IPS-NIHi7 (cell line): ENCODE data around the gene CTNNAL1.
A peak's percentile ranks its signal among the peaks of the same experiment; 100 is the strongest.
"Not testable (repeated sequence)": the region's sequence is repeated elsewhere in the genome, so short reads cannot be mapped to it uniquely, and the experiment has no call there.

Experiments used
- DNase-seq: peaks from one replicate; pipeline ENCODE4 v3.0.0; 2012; ENCODE audit warnings: mixed read lengths; ENCODE audit errors: extremely low spot score

Gene CTNNAL1

DNA sequence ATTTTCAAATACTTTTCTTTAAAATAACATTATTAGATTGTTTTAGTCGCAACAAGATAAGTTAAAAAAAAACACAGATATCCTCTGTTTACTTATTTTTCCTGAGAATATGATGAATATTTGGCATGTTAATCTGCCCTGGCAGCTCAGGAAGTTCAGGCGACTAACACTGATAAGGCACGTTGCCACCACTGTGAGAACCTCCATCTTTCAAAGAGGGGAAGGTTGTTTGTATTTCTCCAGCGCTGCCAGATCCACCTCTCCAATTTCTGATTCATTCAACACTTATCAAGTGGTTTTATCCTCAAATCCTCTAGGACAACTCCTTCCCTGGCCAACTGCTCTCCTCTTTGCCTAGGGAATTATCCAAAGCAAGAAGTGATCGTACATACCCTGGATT, 21.8 kb downstream of the CTNNAL1 start:
- DNase-seq = no peak

DNA sequence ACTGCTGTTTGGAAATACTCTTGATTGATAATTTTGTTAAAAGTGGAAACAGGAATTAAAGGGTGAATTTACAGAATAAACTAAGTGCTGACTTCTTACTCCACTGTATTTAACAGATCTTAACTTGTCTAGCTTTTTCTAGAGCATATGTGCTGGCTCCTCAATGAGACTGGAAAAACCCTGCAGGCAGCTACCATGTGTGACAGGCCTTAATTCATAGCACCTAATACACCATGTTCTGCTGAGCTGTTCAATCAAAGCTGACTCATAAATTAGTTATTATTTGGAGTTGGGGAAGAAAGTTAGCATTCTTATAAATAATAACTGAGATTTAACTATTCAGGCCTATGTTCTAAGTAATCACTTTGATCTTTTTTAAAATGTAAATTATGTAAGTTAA, 29.4 kb downstream of the CTNNAL1 start:
- no peak for DNase-seq

DNA sequence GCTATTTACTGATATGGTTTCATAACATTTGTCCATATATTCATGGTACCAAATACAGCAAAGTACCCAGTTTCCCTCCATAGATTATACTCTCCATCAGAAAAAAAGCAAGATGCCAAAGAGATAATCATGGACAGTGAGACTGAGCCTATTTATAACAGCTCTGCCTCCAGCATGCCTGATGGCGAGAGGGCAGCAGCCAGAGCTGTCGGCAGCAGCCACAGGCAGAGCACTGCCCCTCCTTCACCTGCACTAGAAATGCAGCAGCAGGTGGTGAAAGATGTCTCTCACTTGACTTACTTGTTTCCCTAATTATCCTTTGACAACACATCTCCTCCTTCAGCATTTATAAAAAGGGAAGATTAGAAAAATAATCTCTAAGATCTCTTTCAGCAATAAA, 32.4 kb downstream of the CTNNAL1 start:
- DNase-seq = no peak

DNA sequence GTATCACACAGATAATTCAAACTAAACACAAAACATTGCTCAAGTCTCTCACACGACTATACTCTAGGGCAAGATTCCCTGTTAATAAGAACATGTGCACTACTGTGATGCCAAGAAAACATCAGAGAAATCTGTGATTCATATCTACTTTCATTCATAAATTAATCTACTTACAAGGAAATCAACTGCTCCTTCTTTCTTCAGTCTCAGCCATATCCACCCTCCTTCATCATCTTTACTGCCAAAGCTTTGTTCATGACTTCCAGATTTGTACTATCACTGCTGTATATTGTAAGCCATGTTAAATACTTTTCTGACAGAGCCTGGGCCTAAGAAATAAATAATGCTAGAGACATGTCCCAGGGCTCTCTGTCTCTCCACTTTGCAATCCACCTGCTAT, 35.1 kb downstream of the CTNNAL1 start:
- DNase-seq = no peak

DNA sequence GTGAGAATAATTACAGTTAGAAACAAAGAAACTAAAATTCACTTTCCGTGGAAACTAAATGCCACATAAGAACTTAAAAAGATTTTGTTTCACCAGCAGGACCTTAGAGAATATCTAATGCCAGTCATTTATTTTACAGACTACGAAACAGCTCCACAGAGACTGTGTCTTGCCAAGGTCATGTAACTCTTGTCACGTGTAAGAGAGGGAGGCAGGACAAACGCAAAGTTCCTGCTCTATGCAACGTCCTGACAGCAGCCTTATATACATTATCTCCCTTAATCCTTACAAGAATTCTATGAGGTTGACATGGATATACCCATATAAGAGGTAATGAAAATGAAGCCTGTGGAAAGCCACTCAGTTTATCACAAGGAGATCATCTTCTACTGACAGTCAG, 39.4 kb downstream of the CTNNAL1 start:
- DNase-seq = no peak

DNA sequence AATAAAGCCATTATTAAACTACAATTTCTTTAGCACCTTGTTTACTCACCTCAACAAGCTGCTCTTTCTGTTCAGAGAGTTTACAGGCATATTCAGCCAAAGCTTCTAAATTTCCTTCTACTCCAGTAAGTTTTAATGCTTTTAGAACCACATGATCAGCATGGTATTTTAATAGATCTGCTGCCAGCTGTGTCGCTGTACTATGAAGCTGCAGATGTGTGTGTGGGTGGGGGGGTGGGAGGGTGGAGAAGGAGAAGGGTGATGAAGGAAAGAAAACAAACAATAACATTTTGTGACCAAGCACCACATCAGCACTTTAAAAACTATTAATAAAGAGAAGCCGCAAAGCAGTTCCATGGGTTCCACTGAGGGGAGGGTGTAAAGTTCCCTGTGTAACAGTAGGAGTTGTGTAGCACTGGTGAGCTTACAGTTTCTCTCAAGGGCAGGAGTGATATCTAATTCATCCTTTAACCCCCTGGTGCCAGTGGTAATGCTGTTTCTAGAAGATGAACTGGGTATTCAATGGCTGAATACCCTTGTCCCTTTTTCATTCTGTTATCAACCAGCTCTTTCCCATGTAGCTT, 40.6 kb downstream of the CTNNAL1 start:
- DNase-seq = no peak

DNA sequence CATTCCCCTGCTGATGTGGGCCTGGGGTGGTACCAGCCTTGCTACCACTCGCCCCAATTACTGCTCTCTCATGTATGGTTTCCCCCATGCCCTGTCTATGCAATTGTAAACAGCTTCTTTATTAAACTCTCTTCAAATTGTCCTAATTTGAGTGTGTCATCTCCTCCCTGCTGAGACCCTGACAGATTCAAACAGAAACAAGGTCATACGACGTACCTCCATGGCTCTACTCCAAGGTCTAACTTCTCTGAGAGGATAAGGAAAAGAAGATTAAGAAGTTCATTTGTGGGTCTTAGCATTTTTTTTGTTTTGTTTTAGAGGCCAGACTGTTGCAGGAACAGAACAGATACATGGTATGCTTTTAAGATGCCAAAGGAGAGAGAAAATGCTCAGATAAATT, 41.1 kb downstream of the CTNNAL1 start:
- DNase-seq = no peak

DNA sequence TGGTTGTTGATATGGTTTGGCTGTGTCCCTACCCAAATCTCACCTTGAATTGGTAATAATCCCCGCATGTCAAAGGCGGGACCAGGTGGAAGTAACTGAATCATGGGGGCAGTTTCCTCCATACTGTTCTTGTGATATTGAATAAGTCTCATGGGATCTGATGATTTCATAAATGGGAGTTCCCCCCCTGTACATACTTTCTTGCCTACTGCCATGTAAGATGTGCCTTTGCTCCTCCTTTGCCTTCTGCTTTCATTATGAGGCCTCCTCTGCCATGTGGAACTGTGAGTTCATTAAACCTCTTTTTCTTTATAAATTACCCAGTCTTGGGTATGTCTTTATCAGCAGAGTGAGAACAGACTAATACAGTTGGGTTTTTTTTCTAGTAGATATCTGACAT, 41.9 kb downstream of the CTNNAL1 start:
- not testable (repeated sequence) for DNase-seq

DNA sequence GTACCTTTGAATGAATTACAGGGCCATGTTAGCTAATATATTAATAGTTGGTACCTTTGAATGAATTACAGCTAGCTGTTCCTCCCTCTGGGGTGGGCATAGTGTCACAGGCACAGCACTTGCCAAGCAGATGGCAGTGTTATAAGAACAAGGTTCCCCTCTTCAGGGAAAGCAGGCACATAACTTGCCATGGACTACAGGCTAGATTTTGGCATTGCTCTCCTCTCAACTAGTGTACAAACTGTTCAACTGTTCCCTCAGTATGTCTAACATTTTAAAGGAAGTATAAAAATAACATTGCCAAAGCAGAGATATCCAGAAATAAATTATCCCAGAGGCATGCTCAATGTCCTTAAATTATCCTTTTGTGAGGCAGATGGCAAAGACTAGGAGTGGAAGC, 45.4 kb downstream of the CTNNAL1 start:
- no peak for DNase-seq

DNA sequence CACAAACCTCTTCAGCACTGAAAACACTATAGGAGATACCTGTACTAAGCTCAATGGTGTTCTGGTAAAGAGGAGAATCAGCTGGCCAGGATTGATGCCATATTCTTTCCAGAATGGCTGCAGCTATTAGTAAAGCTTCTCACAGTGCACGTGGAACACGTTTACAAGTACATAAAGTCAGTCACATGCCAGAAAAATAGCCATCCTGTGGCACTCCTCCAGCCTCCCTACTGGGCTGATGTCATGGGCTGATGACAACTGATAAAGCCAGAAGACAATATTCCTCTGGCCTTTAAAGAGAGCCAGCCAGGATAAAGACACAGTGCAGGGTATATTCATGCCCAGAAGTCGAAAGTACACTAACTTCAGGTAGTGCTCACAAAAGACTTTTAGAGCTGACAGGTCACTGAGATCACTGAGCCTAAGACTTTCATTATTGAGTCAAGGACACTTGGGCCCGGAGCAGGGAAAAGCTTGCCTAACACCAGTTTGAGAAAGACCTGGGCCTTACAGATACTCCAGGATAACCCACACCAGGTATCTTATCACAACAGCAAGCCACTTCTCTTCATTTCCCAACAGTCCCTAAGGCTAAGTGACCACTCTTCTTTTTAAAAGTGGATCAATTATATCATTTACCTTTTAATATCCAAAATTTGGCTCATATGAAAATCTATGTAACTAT, 49.7 kb downstream of the CTNNAL1 start:
- DNase-seq = no peak

DNA sequence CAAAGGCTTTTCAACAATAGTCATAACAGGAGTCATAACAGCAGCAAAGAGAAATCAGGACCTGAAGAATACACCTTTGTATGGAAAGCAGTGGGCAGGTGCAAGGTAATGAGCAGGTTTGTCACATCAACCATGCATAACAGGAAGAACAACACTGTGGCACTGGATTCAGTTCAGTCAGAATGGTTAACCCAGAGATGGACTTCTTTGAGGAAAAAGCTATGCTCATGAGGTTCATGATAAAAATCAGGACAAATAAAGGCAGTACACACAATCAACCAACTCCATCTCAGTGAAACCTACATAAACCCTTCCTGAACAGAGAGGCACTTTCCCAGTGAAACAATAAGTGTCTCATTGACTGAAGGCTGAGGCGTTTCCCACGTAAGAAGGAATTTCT, 52.1 kb downstream of the CTNNAL1 start:
- DNase-seq = no peak

DNA sequence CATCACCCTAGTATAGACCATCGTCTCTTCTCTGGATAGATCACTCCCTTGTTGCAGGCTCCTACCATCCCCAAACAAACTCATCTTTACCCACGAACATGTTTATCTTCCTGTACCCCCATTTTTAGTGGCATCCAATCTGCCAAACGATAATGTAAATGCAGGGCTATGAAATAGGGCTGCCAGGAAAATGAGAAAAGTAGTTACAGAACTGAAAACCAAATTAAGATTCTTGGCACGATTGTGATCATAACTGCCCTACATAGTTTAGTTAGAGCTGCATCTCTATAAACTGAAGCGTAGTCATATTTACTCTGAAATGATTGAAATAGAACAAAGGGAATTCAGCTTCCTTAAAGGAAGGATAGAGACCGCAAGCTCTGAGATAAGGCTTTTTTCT, 53.0 kb downstream of the CTNNAL1 start:
- DNase-seq = no peak

DNA sequence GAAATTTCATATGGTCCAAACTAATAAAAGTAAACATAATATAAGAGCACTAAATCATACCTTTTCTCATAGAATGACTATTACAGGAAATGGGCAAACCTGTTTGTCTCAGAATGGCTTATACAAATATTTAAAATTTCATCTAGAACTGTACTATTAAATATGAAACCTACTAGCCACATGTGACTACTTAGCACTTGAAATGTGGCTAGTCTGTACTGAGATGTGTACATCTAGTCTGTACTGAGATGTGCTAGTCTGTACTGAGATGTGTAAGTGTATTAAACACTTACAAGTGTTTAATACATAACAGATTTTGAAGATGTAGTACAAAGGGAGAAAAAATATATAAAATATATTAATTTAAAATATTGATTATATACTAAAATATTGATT, 56.7 kb downstream of the CTNNAL1 start:
- no peak for DNase-seq

DNA sequence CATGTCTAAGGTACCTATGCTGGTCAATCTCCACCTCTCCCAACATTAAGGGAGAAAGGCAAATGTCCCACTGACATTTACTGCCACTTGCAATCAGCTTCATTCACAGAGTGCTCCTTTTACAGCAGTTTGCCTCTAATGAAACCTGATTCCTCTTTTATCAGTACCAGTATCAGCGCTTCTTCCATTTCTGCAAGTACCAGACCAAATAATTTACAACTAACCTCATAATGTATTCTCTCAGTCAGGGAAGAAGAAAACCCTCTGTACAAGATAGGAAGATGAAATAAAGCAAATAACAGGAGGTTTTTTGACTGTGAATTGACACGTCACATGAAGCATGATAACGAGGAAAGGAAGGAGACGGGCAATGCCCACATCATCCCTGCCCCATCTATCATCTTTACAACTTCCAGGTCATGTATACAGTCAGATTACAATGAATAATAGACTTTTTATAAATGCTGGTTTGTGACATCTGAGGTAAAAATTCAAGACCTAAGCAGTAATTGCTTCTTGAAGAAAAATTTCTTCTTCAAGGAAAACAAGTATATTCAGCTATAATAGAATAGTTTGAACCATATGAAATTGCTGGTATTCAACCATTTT, 57.2 kb downstream of the CTNNAL1 start:
- no peak for DNase-seq

DNA sequence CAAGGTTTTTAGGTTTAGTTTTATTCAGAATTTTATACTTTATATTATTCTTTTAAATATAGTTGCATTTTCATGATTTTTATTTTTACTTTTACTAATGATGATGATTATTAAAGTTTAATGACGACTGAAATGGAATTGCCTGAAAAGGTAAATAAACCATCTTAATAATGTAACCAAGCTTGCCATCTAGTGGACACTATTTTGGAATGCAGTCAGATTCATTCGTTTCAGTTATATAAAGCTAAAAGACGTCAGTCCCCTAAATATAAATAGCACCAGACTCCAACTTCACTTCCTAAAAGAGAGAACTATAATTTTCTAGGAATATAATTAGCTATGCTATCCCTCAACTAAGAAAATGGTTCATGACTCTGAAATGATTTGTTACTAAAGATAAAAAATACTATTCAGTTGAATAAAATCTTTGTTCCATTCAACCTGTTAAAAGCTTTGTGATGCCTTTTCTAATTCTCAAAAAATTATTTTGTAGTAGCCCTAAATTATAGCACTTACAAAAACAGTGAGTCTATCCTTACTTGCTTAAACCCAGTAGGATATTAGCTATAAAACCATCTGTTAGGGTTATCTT, 59.2 kb downstream of the CTNNAL1 start:
- no peak for DNase-seq

DNA sequence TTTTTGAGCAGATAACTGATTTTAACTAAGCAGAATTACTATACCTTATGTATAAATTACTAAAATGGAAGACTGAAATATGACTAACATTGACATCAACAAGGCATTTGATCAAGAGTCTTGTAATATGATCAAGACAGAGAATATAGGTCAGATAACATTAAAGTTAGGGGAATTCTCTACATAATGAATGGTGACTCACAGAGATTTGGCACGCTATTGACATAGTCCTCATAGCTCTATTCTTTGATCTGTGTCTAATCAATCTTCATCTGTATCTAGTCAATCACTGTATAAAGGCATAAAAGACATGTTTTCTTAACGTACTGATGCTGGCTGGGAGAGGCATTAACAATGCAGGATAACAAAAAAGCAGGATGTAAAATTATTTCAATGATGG, 61.7 kb downstream of the CTNNAL1 start:
- no peak for DNase-seq

DNA sequence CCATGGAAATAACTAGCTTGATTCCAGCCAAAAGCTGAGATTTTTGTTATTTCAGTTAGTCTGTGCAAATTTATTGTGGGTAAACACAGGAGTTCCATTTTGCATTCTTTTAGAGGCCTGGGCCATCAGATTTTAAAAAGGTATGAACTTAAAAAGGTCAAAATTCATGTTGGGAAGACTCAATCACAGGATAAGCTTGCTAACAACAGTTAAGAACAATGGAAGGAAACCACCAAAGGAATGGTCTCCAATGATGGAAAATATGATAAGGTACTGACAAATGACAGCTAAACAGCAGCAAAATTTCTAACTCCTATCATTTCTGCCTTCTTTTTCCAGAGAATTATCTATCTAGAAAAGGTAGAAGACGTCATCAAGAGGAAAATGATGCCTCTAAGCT, 63.1 kb downstream of the CTNNAL1 start:
- no peak for DNase-seq

DNA sequence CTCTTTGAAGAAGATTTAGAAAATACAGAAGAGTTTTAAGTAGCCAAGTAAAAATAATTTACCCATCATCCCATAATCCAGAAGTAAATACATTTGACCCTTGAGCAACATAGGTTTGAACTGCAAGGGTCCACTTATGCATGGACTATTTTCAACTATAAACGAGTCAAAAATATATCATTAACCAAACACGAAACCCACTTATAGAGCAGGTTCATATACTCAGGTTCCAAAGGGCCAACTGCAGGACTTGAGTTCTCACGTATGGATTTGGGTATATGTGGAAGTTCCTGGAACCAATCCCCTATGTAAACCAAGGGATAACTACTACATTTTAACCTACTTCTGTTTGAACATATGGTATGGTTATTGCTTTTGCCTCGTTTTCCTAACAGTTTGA, 73.3 kb downstream of the CTNNAL1 start:
- DNase-seq = no peak

DNA sequence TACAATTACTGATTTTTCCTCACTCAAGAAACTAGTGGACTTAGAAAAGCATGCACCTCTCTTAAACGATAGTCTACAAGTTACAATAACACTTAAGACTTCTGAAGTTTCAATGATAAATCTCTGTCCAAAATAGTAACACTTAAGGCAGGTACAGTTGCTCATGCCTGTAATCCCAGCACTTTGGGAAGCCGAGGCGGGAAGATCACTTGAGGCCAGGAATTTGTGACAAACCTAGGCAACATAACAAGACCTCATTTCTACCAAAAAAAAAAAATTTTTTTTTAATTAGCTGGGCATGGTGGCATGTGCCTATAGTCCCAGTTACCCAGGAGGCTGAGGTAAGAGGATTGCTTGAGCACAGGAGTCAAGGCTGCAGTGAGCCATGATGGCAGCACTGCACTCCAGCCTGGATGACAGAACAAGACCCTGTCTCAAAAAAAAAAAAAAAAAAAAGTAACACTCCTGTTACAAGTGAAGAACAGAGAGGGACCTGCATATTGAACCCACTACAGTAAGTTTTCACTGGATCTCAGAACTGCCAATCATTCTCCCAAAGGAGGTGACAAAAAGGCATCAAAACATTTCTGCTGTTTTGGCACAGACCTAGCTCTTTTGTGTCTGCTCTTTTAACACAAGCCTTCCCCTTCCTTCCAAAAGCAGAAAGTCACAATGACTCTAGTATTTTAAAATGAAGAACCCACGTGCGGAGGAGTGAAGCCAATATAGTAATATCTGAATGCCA, 75.6 kb downstream of the CTNNAL1 start:
- no peak for DNase-seq

DNA sequence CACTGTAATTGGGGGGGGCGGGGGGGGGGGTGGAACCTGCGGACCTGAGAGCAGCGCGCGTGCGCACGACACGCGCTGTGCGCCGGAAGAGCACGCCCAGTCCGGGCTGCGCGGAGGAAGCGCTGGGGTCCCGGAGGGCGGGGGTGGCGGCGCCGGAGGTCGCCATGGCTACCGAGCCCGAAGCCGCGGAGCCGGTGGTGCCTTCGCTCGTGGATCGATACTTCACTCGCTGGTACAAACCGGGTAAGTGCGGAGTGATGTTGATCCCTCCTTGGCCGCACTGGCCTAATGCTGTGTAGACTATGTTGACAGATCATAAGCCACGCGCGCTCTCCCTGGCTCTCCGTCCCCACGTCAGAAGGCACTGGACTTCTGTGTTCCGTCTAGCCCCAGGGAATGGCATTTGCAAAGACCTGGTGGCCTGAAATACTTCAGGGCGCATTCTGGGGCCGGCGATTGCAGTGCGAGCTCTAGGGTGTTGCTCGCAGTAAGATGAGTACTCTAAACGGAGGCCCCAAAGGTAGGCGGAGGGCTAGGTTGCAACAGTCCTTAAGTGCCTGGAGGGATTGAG, 78.9 kb downstream of the CTNNAL1 start, which contains the start of gene ABITRAM:
ABITRAM (plus strand) TSS at position 78 of the 571 bp plus-strand sequence; CDS start at position 165, 87 bp downstream.
- peak; percentile 95 for DNase-seq

DNA sequence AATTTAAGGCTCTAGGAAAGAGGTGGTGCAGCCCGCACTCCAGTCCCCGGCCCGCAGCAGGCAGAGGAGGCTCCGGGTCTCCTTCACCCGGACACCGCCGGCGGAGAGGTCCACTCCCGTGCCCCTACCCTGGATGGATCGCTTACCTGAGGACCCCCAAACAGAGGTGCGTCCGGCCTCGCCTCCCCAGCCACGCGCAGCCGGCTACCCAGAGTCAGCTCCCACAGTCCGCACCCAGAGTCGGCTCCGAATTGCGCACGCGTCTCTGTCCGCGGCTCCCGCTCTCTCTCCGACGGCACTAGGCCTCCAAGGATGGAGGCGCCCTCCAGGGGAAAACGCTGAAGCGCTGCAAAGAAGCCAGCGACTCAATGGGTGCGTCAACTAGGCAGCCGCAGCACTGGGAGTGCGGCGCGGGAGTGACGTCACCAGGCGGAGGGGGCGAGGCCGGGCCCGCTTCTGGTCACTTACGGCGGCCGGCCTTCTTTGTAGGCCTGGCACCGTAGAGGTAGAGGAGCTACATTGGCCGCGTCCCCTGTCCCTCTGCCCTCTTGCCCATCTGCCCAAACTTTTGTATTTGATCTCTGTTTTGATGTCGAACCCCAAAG, 79.5 kb downstream of the CTNNAL1 start, which contains the start of gene ELP1:
ELP1 (minus strand) TSS at position 407 of the 605 bp plus-strand sequence. CDS start 2,978 bp downstream, outside the sequence.
- DNase-seq = peak; percentile 95
